ENCODE results near the gene EDIL3. TPM values are rescaled to one million over a fixed set of nuclear protein-coding genes. Genes with fewer than 3 reads are reported as not detected.

The EDIL3 gene
- total and polyA plus RNA-seq, 2 of the 13 experiments (the other 11 are each of a cell fraction or from before 2014, with no cell fraction given): 0.01 TPM; not detected in 1

DNA sequence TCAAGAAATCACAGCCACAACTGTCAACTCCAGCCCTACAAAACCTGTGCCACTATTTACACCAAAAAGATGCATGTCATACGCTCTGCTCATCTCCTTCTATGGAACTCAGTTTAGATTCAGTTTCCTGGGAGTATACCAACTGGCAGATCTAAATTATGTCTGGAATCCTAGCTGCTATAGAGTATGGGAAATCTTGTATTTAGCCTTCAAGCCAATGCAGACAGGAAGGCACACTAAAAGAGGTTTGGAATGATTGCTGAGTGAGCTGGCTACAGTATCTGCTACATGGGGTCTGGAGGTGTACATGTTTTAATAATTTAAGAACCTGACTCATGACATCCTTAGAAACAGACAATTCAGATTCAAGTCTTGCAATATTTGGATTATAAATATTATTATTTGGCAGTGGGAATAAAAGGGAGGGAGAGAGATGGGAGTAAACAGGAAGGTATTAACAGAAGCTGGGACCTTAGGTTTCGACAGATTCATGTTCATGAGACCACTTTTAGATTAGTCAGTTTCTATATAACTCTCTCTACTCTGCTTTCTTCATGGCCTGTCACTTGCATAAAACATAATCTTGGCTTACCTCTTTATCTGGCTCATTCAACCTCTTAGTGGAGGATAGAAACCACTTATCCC is 485.2 kb downstream of the EDIL3 start (continued):
- TF ChIP-seq EED (CRISPR knock-in tag; IDR thresholded peaks at IDR 0.05): no peak
- no peak for TF ChIP-seq SMAD9 (CRISPR knock-in tag; IDR thresholded peaks at IDR 0.05)
- TF ChIP-seq, protein P1, sequence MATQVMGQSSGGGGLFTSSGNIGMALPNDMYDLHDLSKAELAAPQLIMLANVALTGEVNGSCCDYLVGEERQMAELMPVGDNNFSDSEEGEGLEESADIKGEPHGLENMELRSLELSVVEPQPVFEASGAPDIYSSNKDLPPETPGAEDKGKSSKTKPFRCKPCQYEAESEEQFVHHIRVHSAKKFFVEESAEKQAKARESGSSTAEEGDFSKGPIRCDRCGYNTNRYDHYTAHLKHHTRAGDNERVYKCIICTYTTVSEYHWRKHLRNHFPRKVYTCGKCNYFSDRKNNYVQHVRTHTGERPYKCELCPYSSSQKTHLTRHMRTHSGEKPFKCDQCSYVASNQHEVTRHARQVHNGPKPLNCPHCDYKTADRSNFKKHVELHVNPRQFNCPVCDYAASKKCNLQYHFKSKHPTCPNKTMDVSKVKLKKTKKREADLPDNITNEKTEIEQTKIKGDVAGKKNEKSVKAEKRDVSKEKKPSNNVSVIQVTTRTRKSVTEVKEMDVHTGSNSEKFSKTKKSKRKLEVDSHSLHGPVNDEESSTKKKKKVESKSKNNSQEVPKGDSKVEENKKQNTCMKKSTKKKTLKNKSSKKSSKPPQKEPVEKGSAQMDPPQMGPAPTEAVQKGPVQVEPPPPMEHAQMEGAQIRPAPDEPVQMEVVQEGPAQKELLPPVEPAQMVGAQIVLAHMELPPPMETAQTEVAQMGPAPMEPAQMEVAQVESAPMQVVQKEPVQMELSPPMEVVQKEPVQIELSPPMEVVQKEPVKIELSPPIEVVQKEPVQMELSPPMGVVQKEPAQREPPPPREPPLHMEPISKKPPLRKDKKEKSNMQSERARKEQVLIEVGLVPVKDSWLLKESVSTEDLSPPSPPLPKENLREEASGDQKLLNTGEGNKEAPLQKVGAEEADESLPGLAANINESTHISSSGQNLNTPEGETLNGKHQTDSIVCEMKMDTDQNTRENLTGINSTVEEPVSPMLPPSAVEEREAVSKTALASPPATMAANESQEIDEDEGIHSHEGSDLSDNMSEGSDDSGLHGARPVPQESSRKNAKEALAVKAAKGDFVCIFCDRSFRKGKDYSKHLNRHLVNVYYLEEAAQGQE (IDR thresholded peaks at IDR 0.05; ENCODE audit: borderline replicate concordance in 1 of 2, low read depth in 1 of 2, low read length in 2 of 2): no peak

DNA sequence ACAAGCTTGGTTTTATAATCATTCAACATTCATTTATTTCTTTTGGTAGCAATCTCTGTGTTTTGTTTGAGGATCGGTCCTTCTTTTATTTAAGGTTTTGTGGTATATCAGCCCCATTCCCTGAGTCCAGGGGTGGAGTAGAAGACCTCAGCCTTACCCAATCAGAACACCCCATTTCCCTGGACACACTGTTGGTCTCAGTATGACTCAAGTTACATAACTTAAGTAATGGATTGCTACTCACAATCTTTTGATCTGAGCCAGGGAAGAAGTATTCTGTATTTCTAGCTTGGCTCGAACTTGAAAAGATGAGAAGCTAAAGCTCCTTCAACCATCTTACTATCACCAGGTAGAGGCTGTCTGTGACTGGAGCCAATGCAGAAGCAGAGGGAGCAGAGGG is 488.8 kb downstream of the EDIL3 start:
- FAIRE-seq: no peak
- Histone ChIP-seq H3K4me2 (ENCODE audit: low read depth, low read length) (no peak overlapping the region), H3K36me3 (replicated peaks in 1 of 2; ENCODE audit: control insufficient read depth in 1 of 2, insufficient read depth in 2 of 2, low read length in 2 of 2) (no peaks in the 10 kb centered on the region), H3K4me1 (ENCODE audit: insufficient read depth, low read length) (no peaks in the 10 kb centered on the region), H2AFZ (ENCODE audit: low read length) (no peak overlapping the region), H3K27ac (ENCODE audit: extremely low read length, insufficient read depth, low read length) (no peak overlapping the region), H3K79me2 (ENCODE audit: insufficient read depth, low read length) (no peaks in the 10 kb centered on the region), H4K20me1 (ENCODE audit: insufficient read depth, low read length) (no peaks in the 10 kb centered on the region), H3K4me3 (replicated peaks in 1 of 3; ENCODE audit: insufficient read depth in 1 of 3, low read depth in 2 of 3, low read length in 3 of 3) (no peak overlapping the region), H3K9ac (ENCODE audit: insufficient read depth, low read depth, low read length) (no peak overlapping the region), H3K9me3 (ENCODE audit: low read length) (no peaks in the 10 kb centered on the region), H3K27me3 (ENCODE audit: control insufficient read depth in 1 of 2, insufficient read depth in 2 of 2, low read length in 2 of 2) (no peaks in the 10 kb centered on the region)
- ATAC-seq: no peak
- intact Hi-C loops (cut with micrococcal nuclease; ENCODE audit: unreplicated experiment) (no loop called here), in situ Hi-C loops (cut with HindIII; ENCODE audit: extremely low pct_ligation_motif_present, low pct_unique_long_range_greater_than_20kb) (no loop called here)
- ChIA-PET CTCF (ENCODE audit: low intra/inter-chr PET ratio, low total read pairs) (no interaction called here), POLR2A (no interaction called here)
- 16% methylated on average over 2 of the region's 2 CpGs for WGBS (ENCODE audit: low lambda C conversion rate)
- BruUV-seq (replicated peaks): no TSS peak
- TF ChIP-seq ZKSCAN8 (CRISPR knock-in tag; IDR thresholded peaks at IDR 0.05; ENCODE audit: borderline replicate concordance): no peak
- no peak for TF ChIP-seq NFKBIZ (CRISPR knock-in tag; IDR thresholded peaks at IDR 0.05)
- TF ChIP-seq, protein P2, sequence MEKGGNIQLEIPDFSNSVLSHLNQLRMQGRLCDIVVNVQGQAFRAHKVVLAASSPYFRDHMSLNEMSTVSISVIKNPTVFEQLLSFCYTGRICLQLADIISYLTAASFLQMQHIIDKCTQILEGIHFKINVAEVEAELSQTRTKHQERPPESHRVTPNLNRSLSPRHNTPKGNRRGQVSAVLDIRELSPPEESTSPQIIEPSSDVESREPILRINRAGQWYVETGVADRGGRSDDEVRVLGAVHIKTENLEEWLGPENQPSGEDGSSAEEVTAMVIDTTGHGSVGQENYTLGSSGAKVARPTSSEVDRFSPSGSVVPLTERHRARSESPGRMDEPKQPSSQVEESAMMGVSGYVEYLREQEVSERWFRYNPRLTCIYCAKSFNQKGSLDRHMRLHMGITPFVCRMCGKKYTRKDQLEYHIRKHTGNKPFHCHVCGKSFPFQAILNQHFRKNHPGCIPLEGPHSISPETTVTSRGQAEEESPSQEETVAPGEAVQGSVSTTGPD (CRISPR knock-in tag; IDR thresholded peaks at IDR 0.05): no peak
- TF ChIP-seq PHF5A (CRISPR knock-in tag; IDR thresholded peaks at IDR 0.05; ENCODE audit: low read depth, unreplicated experiment): no peak
- TF ChIP-seq NR2C2 (CRISPR knock-in tag; IDR thresholded peaks at IDR 0.05; ENCODE audit: borderline replicate concordance): no peak
- TF ChIP-seq POLR2A (IDR thresholded peaks at IDR 0.05; ENCODE audit: insufficient read depth in 1 of 2, low read depth in 2 of 2, low read length in 2 of 2): no peak
- TF ChIP-seq, protein P3, sequence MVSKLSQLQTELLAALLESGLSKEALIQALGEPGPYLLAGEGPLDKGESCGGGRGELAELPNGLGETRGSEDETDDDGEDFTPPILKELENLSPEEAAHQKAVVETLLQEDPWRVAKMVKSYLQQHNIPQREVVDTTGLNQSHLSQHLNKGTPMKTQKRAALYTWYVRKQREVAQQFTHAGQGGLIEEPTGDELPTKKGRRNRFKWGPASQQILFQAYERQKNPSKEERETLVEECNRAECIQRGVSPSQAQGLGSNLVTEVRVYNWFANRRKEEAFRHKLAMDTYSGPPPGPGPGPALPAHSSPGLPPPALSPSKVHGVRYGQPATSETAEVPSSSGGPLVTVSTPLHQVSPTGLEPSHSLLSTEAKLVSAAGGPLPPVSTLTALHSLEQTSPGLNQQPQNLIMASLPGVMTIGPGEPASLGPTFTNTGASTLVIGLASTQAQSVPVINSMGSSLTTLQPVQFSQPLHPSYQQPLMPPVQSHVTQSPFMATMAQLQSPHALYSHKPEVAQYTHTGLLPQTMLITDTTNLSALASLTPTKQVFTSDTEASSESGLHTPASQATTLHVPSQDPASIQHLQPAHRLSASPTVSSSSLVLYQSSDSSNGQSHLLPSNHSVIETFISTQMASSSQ (IDR thresholded peaks at IDR 0.05; ENCODE audit: low read depth): no peak
- TF ChIP-seq, protein P3 (CRISPR knock-in tag; IDR thresholded peaks at IDR 0.05; ENCODE audit: borderline replicate concordance): no peak
- no peak for DNase-seq (ENCODE audit: low spot score)

Measured in HepG2 (cell line).